GM10266 (cell line): ENCODE data around the gene ALG8.

Source experiments
- DNase-seq: peaks from one replicate; pipeline ENCODE4 v3.0.0; 2012; ENCODE audit errors: extremely low spot score
- CTCF ChIP-seq: IDR thresholded peaks from 2 replicates; pipeline ENCODE4 v1.5.1; 2012; ENCODE audit warnings: mild to moderate bottlenecking, low read depth; ENCODE audit not compliant: control insufficient read depth, insufficient read depth; ENCODE audit errors: missing control alignments

The ALG8 gene

GRCh38 chr11:78057462-78058055 lies 81.9 kb downstream of the ALG8 start:
- DNase-seq: no peak
- TF ChIP-seq CTCF: no peak

GRCh38 chr11:78056093-78056492 lies 83.3 kb downstream of the ALG8 start:
- TF ChIP-seq CTCF: no peak
- DNase-seq: no peak

GRCh38 chr11:78054971-78055370 lies 84.5 kb downstream of the ALG8 start:
- no peak for TF ChIP-seq CTCF
- no peak for DNase-seq

- no peak for DNase-seq
- no peak for TF ChIP-seq CTCF
These were observed 88.2 kb downstream of the ALG8 start for GRCh38 chr11:78050964-78051831.
